GM18519 (cell line): ENCODE data around the gene PITPNM2.
"Not testable (repeated sequence)": the region's sequence is repeated elsewhere in the genome, so short reads cannot be mapped to it uniquely, and the experiment has no call there.

Experiments used
- ATAC-seq: cut with Tn5 transposase; IDR thresholded peaks from one replicate; pipeline ENCODE4 v1.9.1; 2021; ENCODE audit warnings: mild to moderate bottlenecking, moderate library complexity; ENCODE audit not compliant: unreplicated experiment, low FRiP score

The PITPNM2 gene

DNA sequence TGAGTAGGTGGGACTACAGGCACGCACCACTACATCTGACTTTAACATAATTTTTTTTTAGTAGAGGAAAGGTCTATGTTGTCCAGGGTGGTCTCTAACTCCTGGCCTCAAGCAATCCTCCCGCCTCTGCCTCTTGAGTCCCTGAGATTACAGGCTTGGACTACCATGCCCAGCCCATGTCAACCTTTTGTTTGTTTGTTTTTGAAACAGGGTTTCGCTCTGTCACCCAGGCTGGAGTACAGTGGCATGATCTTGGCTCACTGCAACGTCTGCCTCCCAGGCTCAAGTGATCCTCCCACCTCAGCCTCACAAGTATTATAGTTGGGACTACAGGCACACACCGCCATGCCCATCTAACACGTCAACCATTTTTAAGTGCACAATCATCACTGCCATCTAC, 29.2 kb downstream of the PITPNM2 start:
- no peak for ATAC-seq

DNA sequence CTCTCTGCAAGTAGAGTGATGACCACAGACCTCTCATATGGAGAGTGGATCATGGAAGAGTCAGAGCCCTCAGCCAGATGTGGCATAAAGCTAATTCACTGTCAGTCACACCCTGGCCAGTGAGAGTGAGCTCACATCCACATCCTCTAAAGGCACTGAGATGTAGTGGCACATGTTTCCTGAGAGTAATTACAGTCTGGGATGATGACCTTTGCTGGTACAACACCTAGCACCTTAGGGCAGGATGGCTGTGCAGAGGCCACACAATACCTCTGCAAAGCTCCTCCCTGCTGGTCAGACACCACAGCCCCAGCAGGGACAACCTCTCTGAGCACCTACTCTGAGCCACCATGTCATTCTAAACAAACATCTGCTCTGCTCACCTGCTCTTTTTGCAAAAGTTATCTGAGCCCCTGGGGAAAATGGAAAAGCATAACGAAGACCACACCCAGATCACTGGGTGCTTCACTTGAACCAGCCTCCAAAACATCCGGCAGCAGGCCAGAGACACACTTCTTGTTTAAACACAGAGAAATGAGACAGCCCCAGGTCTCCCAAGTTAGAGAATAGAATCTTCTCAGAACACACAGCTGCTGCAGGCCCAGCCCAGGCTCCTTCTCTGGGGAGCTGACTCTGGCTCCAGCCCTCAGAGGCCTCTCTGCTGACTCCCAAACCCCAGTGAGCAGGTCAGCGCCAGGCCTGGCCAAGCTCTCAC, 30.3 kb downstream of the PITPNM2 start:
- no peak for ATAC-seq

DNA sequence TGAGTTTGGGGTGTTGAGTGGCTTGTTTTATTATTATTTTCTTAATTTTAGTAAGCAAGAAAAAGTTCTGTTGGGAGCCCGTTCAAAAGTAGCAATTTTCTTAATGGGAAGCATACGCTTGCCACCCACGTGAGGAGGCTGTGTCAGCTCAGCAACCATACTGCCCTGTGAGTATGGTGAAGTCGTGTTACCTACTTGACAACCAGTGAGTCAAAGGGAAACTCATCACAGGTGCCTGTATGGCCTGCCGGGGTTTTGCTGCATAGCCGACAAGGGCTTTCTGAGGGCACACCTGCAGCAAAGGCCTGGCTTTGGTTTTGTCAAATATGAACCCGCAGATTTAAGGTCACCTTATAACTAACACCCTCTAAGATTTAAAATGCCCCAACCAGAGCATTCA, 31.1 kb downstream of the PITPNM2 start:
- ATAC-seq = peak; percentile 68

DNA sequence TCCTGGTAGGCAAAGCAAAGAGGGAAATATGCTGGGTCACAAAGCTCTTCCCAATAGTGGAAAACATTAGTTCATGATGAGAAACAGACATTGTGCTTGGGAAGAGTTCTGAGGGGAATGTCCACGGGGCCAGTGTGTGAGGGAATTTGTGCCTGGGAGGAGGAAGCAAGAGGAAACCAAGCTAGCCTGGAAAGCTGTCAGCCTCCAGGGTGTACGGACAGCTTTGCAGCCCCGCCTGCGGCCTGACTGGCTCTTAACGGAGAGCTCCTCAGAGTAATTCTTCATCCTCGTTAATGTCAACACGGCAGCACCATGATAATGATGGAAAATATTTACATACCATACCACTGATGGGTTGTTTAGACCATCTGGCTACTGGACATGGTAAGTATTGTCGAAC, 32.4 kb downstream of the PITPNM2 start:
- no peak for ATAC-seq

DNA sequence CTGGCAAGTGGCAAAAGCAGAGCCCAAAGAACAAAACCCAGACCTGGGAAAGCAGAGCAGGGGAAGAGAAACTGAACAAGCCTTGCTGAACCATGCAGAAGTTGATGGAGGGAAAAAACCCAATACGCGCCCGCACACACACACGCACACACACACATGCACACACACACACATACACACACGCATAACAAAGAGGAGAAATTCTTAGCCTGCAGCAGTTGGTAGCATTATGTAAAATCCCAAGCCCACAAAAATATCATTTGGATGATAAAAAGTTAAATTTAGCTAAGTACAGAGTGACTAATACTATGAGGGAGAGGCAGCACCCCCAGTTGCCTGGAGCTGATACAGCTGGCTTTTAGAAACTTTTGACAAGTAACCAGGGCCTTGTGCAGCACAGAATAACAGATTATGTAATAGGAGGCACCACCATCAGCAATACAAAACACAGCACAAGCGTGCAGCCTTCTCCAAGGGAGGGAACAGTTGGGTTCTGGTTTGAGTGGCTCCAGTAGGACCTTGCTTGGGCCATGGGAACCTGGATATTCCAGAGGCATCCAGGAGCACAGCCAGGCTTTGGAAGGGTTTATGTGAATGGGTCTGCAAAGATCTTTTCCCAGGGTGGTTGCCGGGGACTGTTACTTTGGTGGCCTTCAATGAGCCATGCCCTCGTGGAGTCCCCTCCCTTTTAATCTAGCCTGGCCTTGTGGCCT, 35.3 kb downstream of the PITPNM2 start:
- no peak for ATAC-seq

DNA sequence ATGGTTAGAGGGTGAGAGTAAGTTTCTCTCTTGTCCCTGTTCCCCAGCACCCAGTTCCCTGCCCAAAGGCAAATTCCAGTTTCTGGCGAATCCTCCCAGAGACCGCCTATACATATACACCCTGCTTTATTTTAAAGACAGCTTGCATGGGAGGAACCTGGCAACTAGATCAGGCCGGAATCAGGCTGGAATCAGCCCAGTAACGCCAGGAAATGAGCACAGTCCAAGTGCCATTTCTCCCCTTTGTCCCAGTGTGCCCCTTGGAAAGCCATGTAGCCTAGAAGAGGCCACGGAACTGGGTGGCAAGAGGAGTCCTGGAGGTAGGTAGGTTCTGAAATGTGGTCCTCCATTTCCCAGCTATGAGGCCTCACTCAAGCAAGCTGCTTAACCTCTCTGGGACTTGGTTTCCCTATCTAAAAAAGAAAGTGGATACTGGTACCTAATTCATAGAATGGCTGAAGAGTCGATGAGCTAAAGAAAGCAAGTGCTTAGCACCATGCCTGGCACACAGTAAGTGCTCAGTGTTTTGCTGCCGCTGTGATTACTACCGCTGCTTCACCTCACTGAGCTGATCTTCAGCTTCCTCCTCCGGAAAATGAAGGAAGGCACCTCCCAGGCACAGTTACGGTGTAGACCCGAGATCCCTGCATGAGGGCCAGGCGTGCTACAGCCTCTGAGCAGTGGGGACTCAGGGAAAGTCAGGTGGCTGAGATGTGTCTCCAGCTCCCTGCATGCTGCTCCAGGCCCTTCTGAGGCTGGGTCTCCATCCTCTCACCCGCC, 36.4 kb downstream of the PITPNM2 start:
- ATAC-seq = no peak

DNA sequence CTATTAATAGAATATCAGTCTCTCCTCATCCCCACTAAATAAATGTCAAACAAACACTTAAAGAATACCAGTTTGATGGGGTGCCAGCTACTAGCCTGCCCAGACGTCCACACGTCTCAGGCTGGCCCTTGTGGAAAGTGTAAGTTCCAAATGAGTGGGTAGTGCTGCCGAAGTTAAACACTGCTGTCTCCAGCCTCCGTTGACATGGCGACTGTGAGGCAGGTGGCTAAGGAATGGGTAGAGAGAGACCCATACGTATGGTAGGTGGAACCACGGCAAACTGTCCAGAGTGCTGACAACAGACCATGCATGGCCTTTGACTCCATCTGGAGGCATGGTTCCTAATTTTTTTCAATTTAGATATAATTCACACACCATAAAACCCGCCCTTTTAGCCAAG, 37.9 kb downstream of the PITPNM2 start:
- no peak for ATAC-seq

DNA sequence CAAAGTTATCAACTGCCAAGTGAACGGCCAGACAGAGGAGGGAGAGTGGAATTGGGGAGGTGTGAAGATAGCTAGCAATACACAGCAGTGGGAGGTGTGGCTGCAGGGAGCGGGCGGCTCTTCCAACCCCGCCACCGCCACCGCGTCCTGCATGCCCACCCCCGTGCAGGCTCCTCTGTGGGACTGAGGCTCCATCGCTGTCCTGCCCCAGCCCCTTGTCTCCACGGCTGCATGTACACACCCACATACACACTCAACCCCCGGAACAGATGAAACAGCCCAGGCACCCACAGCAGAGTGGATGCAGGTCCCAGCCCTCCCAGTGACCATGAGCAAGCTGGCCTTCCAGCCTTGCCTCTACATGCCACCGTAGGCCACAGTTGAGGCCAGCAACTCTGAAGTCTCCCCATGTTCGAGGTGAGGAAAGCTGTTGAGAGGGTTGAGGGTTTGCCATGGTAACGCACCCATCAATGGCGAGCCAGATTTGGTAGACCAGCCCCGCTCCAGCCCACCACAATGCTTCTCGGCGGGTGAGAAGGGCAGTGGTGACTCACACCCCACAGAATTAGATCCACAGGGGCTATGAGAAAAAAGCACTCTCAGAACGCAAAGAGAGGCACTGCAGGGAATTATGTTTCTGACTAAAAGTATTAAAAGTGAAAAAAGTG, 39.3 kb downstream of the PITPNM2 start:
- no peak for ATAC-seq

DNA sequence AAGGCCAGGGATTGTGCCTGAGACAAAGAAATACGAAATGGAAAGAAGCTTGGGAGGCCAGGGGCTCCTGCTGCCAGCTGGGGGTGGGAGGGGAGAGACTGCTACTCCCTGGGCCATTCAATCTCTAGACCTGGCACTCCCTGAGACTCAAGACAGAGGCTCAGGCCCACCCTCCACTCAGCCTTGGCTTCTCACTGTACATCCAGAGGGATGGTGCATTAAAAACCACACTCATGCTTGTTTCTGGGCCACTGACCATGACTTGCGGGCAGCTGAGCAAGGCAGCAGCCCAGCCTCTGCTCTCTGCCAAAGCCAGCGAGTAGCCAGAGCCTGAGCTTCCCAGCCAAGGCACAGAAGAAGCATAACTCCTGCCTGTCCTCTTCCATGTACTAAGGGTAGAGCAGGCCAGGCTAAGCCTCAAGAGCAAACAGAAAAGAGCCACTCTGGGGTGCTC, 41.5 kb downstream of the PITPNM2 start:
- ATAC-seq = no peak

DNA sequence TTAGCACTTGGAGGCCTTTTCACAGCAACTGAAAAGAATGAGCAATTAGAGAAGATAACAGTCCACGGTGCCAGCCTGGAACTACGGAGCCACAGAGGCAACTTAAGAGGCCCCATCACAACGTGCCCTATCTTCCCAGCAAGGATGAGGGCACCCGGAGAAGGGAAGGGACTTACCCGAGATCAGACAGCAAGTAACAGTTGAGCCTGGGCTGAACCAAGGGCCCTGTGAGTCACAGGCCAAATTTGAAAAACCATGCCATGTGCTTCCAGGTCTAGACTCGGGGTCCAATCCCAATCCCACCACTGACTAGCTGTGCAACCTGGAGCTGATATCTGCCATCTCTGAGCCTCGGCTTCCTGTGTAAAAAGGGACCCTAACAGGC, 42.2 kb downstream of the PITPNM2 start:
- ATAC-seq = no peak

DNA sequence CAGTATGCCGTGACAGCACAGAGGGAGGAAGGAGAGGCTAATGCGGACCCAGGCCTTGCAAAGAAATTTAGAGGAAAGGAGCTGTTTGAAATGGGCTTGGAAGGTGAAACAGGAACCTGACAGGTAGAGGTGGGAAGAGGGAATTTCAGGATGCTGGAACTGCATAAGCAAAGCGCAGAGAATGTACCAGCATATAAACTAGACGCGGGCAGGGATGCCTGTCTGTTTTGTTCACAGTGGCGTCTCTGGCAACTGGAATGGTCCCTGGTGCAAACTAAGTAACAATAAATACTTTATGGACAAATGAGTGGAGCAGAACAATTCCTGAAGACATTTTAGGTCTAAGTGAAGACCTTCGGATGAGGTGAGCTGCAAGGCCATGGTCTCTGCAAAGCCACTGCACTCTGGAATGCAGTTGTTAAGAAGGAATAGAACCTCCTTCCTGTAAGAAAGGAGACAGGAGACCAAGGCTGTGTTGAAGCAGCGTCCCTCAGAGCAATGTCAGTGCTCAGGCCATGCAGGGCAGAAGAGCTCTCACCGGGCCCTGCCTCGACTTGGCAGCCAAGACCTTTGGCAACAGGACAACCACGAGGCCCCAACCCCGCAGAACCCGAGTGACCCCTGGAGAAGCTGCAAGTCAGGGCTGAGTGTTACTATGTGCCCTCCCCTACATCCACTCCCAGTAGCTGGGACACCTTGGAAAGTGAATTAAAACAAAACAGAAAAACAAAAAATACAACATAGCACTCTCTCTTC, 42.8 kb downstream of the PITPNM2 start:
- no peak for ATAC-seq

DNA sequence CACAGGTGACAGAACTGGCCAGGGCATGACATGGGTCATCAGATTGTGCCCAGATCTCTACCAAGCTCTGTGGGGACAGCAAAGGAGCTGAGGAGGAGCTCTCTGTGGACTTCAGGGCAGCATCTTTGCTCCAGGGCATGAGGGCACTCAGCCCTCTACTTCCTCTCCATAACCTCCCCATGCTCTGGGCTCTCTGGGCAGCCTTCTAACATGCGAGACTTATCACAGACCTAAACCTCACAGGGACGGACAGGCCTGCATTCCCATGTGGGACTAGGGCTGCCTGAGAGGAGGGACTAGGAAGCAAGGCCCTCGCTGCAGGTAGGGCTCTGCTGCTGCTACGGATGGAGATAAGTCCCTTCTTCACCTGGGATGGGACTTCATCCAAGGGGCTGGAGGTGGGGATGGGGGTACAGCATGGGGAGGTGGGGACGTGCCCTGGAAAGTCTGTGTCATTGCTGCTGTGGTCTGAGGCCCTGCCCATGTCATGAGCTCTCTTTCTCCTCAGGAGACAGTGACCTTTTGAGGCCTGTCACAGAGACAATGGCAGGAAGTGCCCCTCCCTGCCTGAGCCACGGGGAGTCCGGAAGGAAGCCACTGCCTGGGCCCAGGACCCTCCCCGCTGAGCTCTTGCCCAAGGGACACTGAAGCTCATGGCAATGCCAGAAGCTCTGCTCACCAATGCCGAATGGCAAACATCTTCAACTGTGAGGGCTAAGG, 44.1 kb downstream of the PITPNM2 start:
- no peak for ATAC-seq

DNA sequence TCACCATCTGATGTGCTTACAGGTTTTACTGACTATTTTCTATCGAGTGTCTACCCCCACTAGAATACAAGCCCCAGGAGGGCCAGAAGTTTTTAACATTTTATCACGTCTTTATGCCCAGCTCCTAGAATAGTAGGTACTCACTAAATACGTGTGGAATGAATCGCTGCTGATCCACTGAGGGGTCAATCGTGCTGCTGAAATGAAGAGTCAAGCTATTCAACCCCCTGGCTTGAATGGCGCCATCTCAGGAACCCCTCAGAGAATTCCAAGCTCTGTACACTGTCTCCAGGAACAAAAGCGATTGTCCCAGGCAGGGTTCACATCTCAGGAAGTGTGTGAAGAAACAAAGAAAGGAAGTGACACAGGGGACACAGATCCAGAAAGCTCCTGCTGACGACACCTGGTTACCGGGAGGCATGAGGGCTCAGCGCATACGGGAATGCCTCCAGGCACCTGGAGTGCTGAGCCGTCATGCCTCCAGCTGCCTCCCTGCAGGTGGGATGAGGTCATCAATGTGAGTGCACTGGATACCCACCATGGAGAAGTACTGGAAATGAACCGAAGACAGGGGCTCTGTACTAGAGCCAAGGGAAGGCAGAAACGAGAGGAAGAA, 45.6 kb downstream of the PITPNM2 start:
- no peak for ATAC-seq

DNA sequence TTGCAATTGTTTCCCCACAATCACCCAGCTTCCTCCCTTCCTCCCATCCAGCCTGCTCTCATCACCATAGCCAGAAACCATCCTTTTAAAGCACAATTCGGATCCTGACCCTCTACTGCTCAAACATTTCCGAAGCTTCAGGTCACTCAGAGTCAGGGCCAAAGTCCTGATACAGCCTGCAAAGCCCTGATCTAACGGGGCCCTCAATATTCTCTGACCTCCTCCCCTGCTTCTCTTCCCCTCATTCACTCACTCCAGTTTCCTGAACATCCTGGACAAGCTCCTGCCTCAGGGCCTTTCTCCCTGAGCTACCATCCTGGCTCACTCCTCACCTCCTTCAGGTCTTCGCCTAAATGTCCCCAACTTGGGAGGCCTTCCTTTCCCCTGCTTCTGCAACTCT, 46.1 kb downstream of the PITPNM2 start:
- no peak for ATAC-seq

DNA sequence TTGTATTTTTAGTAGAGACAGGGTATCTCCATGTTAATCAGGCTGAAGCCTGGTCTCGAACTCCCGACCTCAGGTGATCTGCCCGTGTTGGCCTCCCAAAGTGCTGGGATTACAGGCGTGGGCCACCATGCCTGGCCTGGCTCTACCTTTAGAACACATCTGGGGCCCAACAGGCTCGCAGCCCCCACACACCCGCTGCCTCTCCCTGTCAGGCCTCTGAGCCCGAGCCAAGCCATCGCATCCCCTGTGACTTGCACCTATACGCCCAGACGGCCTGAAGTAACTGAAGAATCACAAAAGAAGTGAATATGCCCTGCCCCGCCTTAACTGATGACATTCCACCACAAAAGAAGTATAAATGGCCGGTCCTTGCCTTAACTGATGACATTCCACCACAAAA, 46.8 kb downstream of the PITPNM2 start:
- ATAC-seq = not testable (repeated sequence)

DNA sequence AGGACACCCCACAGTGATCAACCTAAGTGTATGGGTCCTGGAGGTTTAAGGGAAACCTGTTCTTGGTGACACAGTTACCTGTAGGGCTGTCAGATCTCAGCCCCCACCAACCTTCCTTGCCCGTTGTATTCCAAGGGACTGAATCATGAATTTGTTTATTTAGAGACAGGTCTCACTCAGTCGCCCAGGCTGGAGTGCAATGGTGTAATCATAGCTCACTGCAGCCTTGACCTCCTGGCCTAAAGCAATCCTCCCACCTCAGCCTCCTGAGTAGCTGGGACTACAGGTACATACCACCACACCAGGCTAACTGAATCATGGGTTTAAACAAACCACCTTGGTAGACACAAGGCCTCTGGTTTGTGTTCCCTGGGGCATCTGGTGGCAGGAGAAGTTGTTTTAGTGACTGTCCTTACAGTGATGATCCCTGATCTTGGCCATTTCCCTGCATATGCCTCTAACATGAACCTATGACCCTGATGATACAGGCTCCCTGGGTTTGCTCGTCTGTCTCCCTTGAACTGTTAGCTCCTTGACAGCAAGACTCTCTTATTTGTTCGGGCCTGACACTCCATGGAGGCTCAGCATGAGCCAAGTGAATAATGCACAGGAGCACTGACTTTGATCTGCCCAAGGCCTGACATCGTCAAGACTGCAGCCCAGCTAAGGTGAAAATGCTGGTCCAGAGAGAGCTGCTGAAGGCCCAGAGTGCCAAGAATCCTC, 47.9 kb downstream of the PITPNM2 start:
- no peak for ATAC-seq

DNA sequence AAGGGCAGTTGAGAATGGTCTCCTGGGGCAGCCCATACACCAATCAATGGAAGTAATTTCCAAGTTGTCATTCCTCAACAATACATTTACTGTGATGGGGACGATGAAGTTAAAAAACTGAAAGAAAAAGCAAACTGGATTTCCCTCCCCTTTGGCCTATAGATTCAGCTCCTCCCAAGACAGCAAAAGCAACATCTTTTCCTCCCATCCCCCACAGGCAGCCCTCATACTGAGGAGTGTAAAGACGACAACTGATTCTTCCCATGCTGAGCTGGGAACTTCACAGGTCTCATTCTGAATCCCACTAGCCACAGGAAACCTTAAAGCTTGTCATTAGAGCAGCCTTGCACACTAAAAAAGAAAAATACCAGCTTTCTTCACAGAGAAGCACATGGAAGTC, 48.5 kb downstream of the PITPNM2 start:
- no peak for ATAC-seq

DNA sequence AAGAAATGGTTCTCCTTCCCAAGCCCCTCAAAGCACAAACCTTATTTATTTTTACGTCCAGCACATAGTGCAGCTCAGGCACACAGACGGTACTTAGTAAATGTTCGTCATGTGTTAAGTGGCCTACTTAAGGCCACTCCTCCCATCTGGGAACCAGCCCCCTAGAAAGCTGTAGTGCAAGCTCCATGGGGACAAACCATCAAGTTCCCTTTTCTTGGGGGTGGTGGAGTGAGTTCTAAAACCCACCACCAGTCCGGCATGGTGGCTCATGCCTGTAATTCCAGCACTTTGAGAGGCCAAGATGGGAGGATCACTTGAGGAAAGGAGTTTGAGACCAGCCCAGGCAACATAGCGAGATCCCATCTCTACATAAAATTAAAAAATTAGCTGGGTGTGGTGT, 49.4 kb downstream of the PITPNM2 start:
- no peak for ATAC-seq
